ENCODE results near the gene ISCA2. TPM values are rescaled to one million over a fixed set of nuclear protein-coding genes. Genes with fewer than 3 reads are reported as not detected.

ISCA2 gene
- total RNA-seq, 1 donor from 2014 or later = 26.0 TPM

- intact Hi-C loops (cut with DNase I) = no loop called here
- no peaks in the 10 kb centered on the region for H3K9me3 ChIP-seq
- no peak overlapping the region for H3K27ac ChIP-seq
- H3K4me3 ChIP-seq = no peak overlapping the region
- TF ChIP-seq POLR2A (IDR thresholded peaks at IDR 0.05) = no peak
- H3K36me3 ChIP-seq = peaks cover 0 to 13% of the 10 kb centered on the region in 2 donors
- H3K4me1 ChIP-seq = peaks cover 7% of the 10 kb centered on the region
- no peaks in the 10 kb centered on the region for H3K27me3 ChIP-seq
- DNase-seq (ENCODE audit: extremely low spot score in 2 of 2) = peak in 1 of 2 donors; percentile 70
Observed at GRCh38 chr14:74504874-74505720, 11.5 kb downstream of the ISCA2 start.

GRCh38 chr14:74505831-74506230, 12.3 kb downstream of the ISCA2 start:
- Histone ChIP-seq H3K36me3 (peaks cover 0 to 13% of the 10 kb centered on the region in 2 donors), H3K9me3 (no peaks in the 10 kb centered on the region), H3K4me1 (peaks cover 7% of the 10 kb centered on the region), H3K4me3 (no peak overlapping the region), H3K27ac (no peak overlapping the region), H3K27me3 (no peaks in the 10 kb centered on the region)
- intact Hi-C loops (cut with DNase I) = no loop called here
- DNase-seq (ENCODE audit: extremely low spot score in 2 of 2) = no peak
- TF ChIP-seq POLR2A (IDR thresholded peaks at IDR 0.05) (no peak), CTCF (IDR thresholded peaks at IDR 0.05) (no peak), POLR2AphosphoS5 (IDR thresholded peaks at IDR 0.05; ENCODE audit: insufficient read depth in 1 of 2, low read depth in 1 of 2) (no peak)

GRCh38 chr14:74506411-74506851, 12.9 kb downstream of the ISCA2 start:
- intact Hi-C loops (cut with DNase I) = no loop called here
- H3K9me3 ChIP-seq = no peaks in the 10 kb centered on the region
- no peak for TF ChIP-seq POLR2A (IDR thresholded peaks at IDR 0.05)
- TF ChIP-seq POLR2AphosphoS5 (IDR thresholded peaks at IDR 0.05; ENCODE audit: insufficient read depth in 1 of 2, low read depth in 1 of 2) = no peak
- no peak for DNase-seq (ENCODE audit: extremely low spot score in 2 of 2)
- peaks cover 0 to 13% of the 10 kb centered on the region in 2 donors for H3K36me3 ChIP-seq
- H3K27ac ChIP-seq = no peak overlapping the region
- H3K4me1 ChIP-seq = peaks cover 2% of the 10 kb centered on the region
- H3K27me3 ChIP-seq = no peaks in the 10 kb centered on the region
- H3K4me3 ChIP-seq = no peak overlapping the region

- H3K4me3 ChIP-seq = no peak overlapping the region
- no peaks in the 10 kb centered on the region for H3K9me3 ChIP-seq
- peaks cover 0 to 18% of the 10 kb centered on the region in 2 donors for H3K36me3 ChIP-seq
- intact Hi-C loops (cut with DNase I) = no loop called here
- no peaks in the 10 kb centered on the region for H3K4me1 ChIP-seq
- TF ChIP-seq POLR2AphosphoS5 (IDR thresholded peaks at IDR 0.05; ENCODE audit: insufficient read depth in 1 of 2, low read depth in 1 of 2) (no peak), POLR2A (IDR thresholded peaks at IDR 0.05) (no peak), CTCF (IDR thresholded peaks at IDR 0.05) (no peak)
- no peak for DNase-seq (ENCODE audit: extremely low spot score in 2 of 2)
- no peaks in the 10 kb centered on the region for H3K27me3 ChIP-seq
- H3K27ac ChIP-seq = no peak overlapping the region
Observed at GRCh38 chr14:74507085-74507484, 13.5 kb downstream of the ISCA2 start.

GRCh38 chr14:74507840-74508239, 14.3 kb downstream of the ISCA2 start:
- H3K36me3 ChIP-seq = peaks cover 0 to 18% of the 10 kb centered on the region in 2 donors
- no peak overlapping the region for H3K27ac ChIP-seq
- DNase-seq (ENCODE audit: extremely low spot score in 2 of 2) = no peak
- no peaks in the 10 kb centered on the region for H3K9me3 ChIP-seq
- intact Hi-C loops (cut with DNase I) = no loop called here
- TF ChIP-seq POLR2AphosphoS5 (IDR thresholded peaks at IDR 0.05; ENCODE audit: insufficient read depth in 1 of 2, low read depth in 1 of 2) = no peak
- no peak for TF ChIP-seq POLR2A (IDR thresholded peaks at IDR 0.05)
- no peak for TF ChIP-seq CTCF (IDR thresholded peaks at IDR 0.05)
- H3K27me3 ChIP-seq = no peaks in the 10 kb centered on the region
- H3K4me1 ChIP-seq = no peaks in the 10 kb centered on the region
- H3K4me3 ChIP-seq = no peak overlapping the region

GRCh38 chr14:74508292-74508731, 14.7 kb downstream of the ISCA2 start:
- intact Hi-C loops (cut with DNase I) = no loop called here
- DNase-seq (ENCODE audit: extremely low spot score in 2 of 2) = no peak
- Histone ChIP-seq H3K9me3 (no peaks in the 10 kb centered on the region), H3K27me3 (no peaks in the 10 kb centered on the region), H3K27ac (no peak overlapping the region), H3K36me3 (peaks cover 0 to 18% of the 10 kb centered on the region in 2 donors), H3K4me3 (no peak overlapping the region), H3K4me1 (no peaks in the 10 kb centered on the region)
- no peak for TF ChIP-seq POLR2AphosphoS5 (IDR thresholded peaks at IDR 0.05; ENCODE audit: insufficient read depth in 1 of 2, low read depth in 1 of 2)
- TF ChIP-seq POLR2A (IDR thresholded peaks at IDR 0.05) = no peak
- TF ChIP-seq CTCF (IDR thresholded peaks at IDR 0.05) = no peak

Measured in vagina (tissue), 2 donors.